Heart left ventricle (tissue), 16 donors: ENCODE data around the gene SYTL2. TPM values are rescaled to one million over a fixed set of nuclear protein-coding genes. Genes with fewer than 3 reads are reported as not detected.
"Not testable (repeated sequence)": the region's sequence is repeated elsewhere in the genome, so short reads cannot be mapped to it uniquely, and the experiment has no call there.

Experiments used
- ATAC-seq, 4 donors: fragments of 200-7000 bp; cut with Tn5 transposase; one replicate each; pipeline ENCODE4 v1.9.1; 2020 to 2022; ENCODE audit warnings: moderate library complexity in 4 of 4, mild to moderate bottlenecking in 3 of 4, moderate number of reproducible peaks in 1 of 4
- DNase-seq, 5 donors: peaks; one replicate each; pipeline ENCODE4 v3.0.0-alpha.2; 2020
- H3K27ac ChIP-seq, 12 donors: fragments of 200-600 bp; sonication (generic) in 4 of 12; one replicate each; pipeline versions ENCODE4 v1.5.0 to v1.8.0; 2016 to 2022; ENCODE audit warnings: mild to moderate bottlenecking in 2 of 12
- H3K27me3 ChIP-seq, 9 donors: fragments of 200-600 bp; sonication (generic) in 2 of 9; one replicate each; pipeline versions ENCODE4 v1.5.1 to v1.8.0; 2016 to 2022; ENCODE audit warnings: mild to moderate bottlenecking in 3 of 9
- H3K36me3 ChIP-seq, 9 donors: fragments of 200-600 bp; sonication (generic) in 2 of 9; one replicate each; pipeline versions ENCODE4 v1.5.0 to v1.8.0; 2018 to 2022; ENCODE audit warnings: mild to moderate bottlenecking in 2 of 9
- H3K4me1 ChIP-seq, 12 donors: fragments of 200-600 bp; sonication (generic) in 4 of 12; one replicate each; pipeline versions ENCODE4 v1.5.0 to v1.8.0; 2016 to 2022; ENCODE audit warnings: mild to moderate bottlenecking in 3 of 12
- H3K4me3 ChIP-seq, 12 donors: fragments of 200-600 bp; sonication (generic) in 4 of 12; one replicate each; pipeline versions ENCODE4 v1.5.0 to v1.8.0; 2017 to 2022; ENCODE audit warnings: mild to moderate bottlenecking in 9 of 12, moderate library complexity in 4 of 12
- H3K9me3 ChIP-seq, 12 donors: fragments of 200-600 bp; sonication (generic) in 4 of 12; one replicate each; pipeline versions ENCODE4 v1.5.0 to v1.8.0; 2016 to 2022; ENCODE audit warnings: mild to moderate bottlenecking in 1 of 12
- POLR2A ChIP-seq, 2 donors: fragments of 450-650 bp; IDR thresholded peaks; one replicate each; pipeline ENCODE4 v1.6.1; 2017; ENCODE audit warnings: antibody characterized with exemption in 2 of 2, mild to moderate bottlenecking in 2 of 2, moderate library complexity in 2 of 2
- WGBS, 4 donors: extraction: QIAGEN DNeasy Blood & Tissue Kit in 2 of 4; methylation state at CpG; one replicate each; pipeline versions ENCODE4 v1.1.5 to v1.1.7; 2013 to 2018; 5-methylcytosine and 5-hydroxymethylcytosine counted together
- intact Hi-C, 10 donors: fragments of 100-400 bp; cut with DNase I; formaldehyde crosslinking; loops; one replicate each; pipeline versions ENCODE4 v1.11.1 to v1.14.2; 2022
- polyA plus RNA-seq, 2 donors: library from polyadenylated mRNA; stranded (reverse); fragments of 200-250 nt; gene quantifications; one replicate each; pipeline ENCODE4 v1.2.3, GENCODE V29; 2013
- total RNA-seq, 9 donors: library from RNA; depleted of rRNA in 2 of 9; stranded (reverse); fragments of >200 nt in 2 of 9; fragmentation: NEBNext Ultra II Directional in 3 of 9; extraction: Animal tissue kit (Norgen Biotek cat#: 25700) in 3 of 9; gene quantifications; one replicate each; pipeline versions ENCODE4 v1.1.0 to v1.2.4, GENCODE V29; 2016 to 2023
- TF ChIP-seq, protein P1 (sequence below), 12 donors: fragments of 200-600 bp; sonication (generic) in 4 of 12; IDR thresholded peaks; one replicate each; pipeline versions ENCODE4 v1.5.0 to v1.8.0; 2018 to 2022; ENCODE audit warnings: antibody characterized with exemption in 12 of 12, mild to moderate bottlenecking in 5 of 12
- donor health status: ischemic (EF 13 %, LVEDD 7.1; RV severe dilation, severe dysfunction).
- donor health status: healthy with polysubstance abuse.
- donor health status: DM: no; HTN: yes; CAD: no.
- donor health status: DM: no; HTN: no; CAD: no.
- donor health status: ischemic (EF 25% LVEDD 6.9; RV normal size, moderate dysfunction).
- donor health status: ischemic (EF 25% LVEDD 5.7; RV mildly dilated, moderate dysfunction).
- donor health status: healthy.
- donor health status: DM: yes; HTN: yes; CAD: no.
- donor health status: ischemic (EF 35%, LVEDD 5.7; RV mildly dilated, moderate dysfunction).
- donor health status: nonischemic (EF 11% LVEDD 7.7; RV severe dilation, severe dysfunction).
- donor health status: DM: yes; HTN: yes; CAD: no.
- donor health status: PGD.
- donor health status: ischemic (EF 29% LVEDD 5.4; RV normal size, mild dysfunction).
- donor health status: nonischemic (EF 23%, LVEDD 6.1; RV moderate dilation, normal function).

Gene SYTL2
- total and polyA plus RNA-seq, 11 donors: 2.2 to 9.5 (median 4.9) TPM

DNA sequence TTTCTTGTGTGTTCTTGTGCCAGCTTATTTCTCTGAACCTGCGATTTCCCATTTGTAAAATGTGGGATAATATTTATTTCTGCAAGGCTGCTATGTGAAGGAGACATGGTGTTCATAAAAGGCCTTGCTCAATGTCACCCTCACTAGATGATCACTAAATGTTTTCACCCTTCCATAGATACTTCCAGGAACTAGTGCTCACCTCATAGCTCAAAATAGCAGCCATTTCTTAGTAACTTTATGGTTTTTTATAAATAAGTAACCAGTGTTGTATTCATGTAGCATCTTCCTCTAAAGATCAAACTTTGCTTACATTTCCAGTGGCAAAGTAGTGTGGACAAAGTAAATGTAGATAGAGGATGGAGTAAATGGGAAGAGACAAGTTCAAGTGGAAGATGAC lies 23.8 kb downstream of the SYTL2 start:
- Histone ChIP-seq H3K4me3 (no peak overlapping the region), H3K27ac (no peak overlapping the region), H3K9me3 (peaks cover 0 to 12% (median 0%) of the 10 kb centered on the region in 12 donors), H3K36me3 (no peaks in the 10 kb centered on the region), H3K27me3 (no peaks in the 10 kb centered on the region), H3K4me1 (peaks cover 0 to 3% (median 0%) of the 10 kb centered on the region in 12 donors)
- DNase-seq (no peak), ATAC-seq (no peak)
- TF ChIP-seq POLR2A (IDR thresholded peaks at IDR 0.05): no peak
- TF ChIP-seq, protein P1, sequence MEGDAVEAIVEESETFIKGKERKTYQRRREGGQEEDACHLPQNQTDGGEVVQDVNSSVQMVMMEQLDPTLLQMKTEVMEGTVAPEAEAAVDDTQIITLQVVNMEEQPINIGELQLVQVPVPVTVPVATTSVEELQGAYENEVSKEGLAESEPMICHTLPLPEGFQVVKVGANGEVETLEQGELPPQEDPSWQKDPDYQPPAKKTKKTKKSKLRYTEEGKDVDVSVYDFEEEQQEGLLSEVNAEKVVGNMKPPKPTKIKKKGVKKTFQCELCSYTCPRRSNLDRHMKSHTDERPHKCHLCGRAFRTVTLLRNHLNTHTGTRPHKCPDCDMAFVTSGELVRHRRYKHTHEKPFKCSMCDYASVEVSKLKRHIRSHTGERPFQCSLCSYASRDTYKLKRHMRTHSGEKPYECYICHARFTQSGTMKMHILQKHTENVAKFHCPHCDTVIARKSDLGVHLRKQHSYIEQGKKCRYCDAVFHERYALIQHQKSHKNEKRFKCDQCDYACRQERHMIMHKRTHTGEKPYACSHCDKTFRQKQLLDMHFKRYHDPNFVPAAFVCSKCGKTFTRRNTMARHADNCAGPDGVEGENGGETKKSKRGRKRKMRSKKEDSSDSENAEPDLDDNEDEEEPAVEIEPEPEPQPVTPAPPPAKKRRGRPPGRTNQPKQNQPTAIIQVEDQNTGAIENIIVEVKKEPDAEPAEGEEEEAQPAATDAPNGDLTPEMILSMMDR (IDR thresholded peaks at IDR 0.05): no peak
- intact Hi-C loops: no loop called here
- 91 to 97% (median 95%) methylated on average over 1 of the region's 1 CpG for WGBS, 4 donors

DNA sequence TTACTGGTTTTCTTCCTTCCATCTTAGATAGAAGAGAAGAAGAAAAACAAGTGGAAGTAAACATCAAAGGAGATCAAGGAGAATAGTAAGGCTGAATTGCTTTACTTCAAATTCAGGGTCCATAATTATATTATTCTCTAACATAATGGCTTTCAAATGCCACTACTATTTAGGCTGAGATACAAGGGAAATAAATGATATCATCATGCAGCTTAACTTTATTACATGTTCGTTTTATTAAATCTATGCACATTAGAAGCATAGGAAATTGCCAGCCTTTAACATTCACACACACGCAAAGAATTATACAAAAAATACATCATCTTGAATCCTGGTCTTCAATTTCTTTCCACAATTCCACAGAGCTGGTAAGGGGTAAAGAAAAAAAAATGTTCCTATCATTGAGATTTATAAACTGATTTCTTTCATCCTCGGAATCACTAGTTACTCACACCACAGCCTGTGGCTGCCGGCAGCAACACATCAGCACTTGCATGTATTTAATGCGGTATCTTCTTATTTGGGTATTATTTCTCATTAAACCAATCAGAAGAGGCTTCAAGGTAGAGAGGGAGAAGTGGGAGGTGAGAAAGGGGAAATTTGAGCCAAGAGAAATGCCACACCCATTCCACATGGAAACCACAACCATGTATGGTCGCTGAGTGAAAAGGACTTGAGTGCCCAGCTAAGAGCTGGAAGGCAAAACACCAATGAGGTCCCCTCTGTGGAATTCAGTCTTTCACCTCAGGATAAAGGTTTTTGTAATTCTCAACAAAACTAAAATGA lies 26.3 kb downstream of the SYTL2 start:
- Histone ChIP-seq H3K27ac (no peak overlapping the region), H3K9me3 (peaks cover 0 to 14% (median 0%) of the 10 kb centered on the region in 12 donors), H3K4me3 (no peak overlapping the region), H3K27me3 (no peaks in the 10 kb centered on the region), H3K36me3 (no peaks in the 10 kb centered on the region), H3K4me1 (peaks cover 0 to 3% (median 0%) of the 10 kb centered on the region in 12 donors)
- no peak for DNase-seq
- no peak for TF ChIP-seq POLR2A (IDR thresholded peaks at IDR 0.05)
- TF ChIP-seq, protein P1 (IDR thresholded peaks at IDR 0.05): no peak
- ATAC-seq: no peak
- 90 to 92% (median 91%) methylated on average over 6 of the region's 6 CpGs for WGBS, 4 donors
- intact Hi-C loops: no loop called here

DNA sequence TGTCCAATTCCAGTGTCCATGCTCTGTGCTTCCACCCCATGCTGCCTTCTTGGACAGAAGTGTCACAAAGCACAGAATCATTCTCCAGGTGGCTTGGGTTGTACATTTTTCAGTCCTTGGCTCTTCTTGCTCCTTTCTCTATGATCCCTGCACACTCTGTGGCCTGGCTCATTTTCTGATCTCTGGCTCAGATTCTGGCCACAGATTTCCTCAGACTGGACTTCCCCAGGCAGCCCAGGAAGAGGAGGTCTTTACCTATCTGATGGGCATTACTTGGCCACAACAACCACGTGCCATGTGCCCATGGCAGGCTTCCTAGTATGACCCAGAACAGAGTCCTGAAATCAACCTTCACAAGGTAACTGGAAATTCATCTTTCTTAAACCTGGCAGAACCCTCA lies 27.2 kb downstream of the SYTL2 start:
- ATAC-seq: no peak
- Histone ChIP-seq H3K36me3 (no peaks in the 10 kb centered on the region), H3K27me3 (no peaks in the 10 kb centered on the region), H3K27ac (no peak overlapping the region), H3K4me1 (peaks cover 0 to 3% (median 0%) of the 10 kb centered on the region in 12 donors), H3K4me3 (no peak overlapping the region), H3K9me3 (peaks cover 0 to 14% (median 0%) of the 10 kb centered on the region in 12 donors)
- DNase-seq: no peak
- WGBS, 4 donors: 44 to 62% (median 52%) methylated on average over 1 of the region's 1 CpG
- TF ChIP-seq POLR2A (IDR thresholded peaks at IDR 0.05): no peak
- TF ChIP-seq, protein P1 (IDR thresholded peaks at IDR 0.05): no peak
- intact Hi-C loops: no loop called here

DNA sequence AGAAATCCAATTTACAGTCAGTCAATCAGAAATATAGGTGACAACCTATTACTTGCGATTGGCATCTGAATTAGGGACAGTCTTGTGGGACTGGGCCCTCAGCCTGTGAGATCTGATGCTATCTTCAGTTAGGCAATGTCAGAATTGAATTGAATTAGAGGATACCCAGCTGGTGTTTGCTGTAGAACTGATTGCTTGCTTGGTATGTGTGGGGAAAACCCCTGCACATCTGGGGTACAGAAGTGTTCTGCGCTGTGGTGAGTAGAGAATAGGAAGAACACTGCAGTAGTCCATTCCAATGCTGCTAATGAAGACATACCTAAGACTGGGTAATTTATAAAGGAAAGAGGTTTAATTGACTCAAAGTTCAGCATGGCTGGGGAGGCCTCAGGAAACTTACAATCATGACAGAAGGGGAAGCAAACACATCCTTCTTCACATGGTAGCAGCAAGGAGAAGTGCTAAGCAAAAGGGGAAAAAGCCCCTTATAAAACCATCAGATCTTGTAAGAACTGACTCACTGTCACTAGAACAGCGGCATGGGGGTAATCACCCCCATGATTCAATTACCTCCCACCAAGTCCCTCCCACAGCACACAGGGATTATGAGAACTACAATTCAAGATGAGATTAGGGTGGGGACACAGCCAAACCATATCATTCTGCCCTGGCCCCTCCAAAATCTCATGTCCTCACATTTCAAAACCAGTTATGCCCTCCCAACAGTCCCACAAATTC lies 30.0 kb downstream of the SYTL2 start:
- H3K4me1 ChIP-seq, H3K4me3 ChIP-seq, H3K36me3 ChIP-seq, H3K27me3 ChIP-seq, intact Hi-C loops, H3K27ac ChIP-seq, ATAC-seq, DNase-seq: not testable (repeated sequence)
- WGBS, 4 donors: 92 to 98% (median 97%) methylated on average over 3 of the region's 3 CpGs
- H3K9me3 ChIP-seq: peaks cover 0 to 13% (median 0%) of the 10 kb centered on the region in 12 donors
